SIG-M5 treated with dmso at 0.1 percent for 504 hours (cell line): ENCODE data around the gene KIRREL3.

Experiments
- DNase-seq: peaks from one replicate; lab custom pipeline; 2025; ENCODE audit not compliant: unreplicated experiment; lab: John Stamatoyannopoulos, UW

Gene KIRREL3

DNA sequence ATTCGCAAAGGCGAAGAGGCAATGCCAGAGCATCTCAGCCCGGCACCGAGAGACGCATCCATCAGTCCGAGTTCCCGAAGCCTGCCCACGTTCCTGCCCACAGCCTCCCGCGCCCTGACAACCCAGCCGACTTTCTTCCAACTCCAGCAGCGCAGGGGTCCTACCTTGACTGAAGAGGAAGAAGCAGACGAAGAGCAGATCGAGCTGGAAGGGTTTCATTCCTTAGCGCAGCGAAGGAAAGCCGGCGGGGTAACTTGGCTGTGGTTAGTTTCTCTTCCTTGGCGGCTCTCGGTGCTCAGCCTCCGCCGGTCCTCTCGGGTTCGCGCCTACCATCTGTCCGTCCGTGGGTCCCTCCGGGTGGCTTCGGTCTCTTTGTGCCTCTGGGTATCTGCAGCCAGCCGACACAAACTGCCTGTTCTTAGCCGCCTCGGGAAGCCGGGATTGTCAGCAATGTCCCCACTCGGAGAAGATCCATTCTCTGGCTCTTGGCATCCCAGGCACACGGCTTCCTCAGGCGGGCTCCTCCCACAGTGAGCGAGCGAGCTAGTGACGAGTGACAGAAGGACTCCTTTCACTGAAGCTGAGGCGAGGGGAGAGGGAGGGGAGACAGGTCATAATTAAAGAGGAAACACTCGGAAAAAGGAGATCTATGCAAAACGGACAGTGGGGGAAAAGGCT, at the start of gene KIRREL3:
Gene KIRREL3, minus strand, starts transcription at position 480 of the 678 bp plus-strand sequence.
- DNase-seq: no peak

DNA sequence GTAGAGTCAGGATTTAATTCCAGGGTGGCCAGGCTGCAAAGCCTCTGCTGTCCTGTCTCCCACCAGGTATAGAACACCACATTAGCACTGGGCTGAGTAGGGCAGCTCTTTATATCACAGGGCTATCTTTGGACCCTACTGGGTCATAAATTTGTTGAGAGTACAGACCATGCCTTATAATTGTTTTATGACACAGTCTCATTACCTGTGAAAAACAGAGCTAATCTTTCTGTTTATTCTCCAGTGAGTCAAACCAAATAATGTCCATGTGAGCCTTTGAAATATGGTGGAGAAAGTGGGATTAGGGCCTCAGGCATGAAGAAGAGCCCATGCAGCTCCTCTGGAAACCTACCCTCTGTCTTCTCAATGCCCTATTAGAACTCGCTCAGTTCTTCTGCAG, 49.6 kb upstream of the KIRREL3 start:
- no peak for DNase-seq

DNA sequence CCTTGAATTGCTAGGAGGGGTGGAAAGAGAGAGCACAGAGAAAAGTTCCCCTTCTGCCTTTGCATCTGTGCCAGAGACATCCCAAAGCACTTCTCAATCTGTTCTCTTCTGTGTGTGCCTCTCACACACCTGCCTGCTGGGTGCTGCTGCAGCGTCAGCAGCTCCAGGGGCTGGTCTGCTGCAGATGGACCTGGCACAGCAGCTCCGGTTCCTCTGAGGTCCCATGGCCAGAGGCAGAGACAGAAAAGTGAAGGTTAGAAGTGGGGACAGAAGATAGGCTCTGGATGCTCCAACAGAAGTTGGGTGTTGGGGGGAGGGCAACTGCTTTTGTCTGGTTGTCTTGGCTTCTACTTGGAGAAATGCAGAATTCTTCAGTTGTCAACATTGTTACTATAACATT, 48.9 kb upstream of the KIRREL3 start:
- DNase-seq: no peak

DNA sequence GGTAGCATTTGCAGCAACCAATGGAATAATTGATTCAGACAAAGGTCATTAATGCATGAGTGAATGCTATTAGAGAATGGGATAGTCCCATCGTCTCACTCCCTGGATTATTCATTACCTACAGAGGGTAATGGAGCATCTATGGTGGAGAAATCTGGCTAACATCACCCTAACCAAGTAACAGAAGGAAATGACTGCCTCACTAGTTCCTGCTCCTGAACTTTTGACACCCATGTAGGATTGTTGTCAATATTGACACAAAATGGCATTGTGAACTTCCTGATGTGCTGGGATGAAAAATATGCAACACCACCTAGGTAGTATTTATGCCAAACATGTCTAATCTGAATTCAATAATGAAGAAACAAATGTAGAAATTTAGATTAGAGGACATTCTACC, 44.0 kb upstream of the KIRREL3 start:
- DNase-seq: no peak

DNA sequence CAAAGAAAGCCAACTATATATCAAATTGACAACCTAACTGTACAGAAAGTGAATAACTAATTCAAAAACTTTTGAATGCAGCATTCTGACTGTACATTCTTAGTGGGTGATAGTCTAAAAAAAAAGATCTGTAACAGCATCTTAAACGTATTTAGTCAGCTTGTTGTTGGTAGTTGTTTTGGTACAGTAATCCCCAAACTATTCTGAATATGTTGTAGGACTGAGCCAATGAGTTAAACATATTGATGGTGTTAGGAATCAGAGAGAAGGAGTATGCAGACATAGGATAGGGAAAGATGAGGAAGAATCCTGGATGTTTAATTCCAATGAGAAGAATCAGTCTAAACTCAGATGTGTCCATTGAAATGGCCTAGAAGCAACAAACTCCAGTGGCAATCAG, 41.9 kb upstream of the KIRREL3 start:
- no peak for DNase-seq

DNA sequence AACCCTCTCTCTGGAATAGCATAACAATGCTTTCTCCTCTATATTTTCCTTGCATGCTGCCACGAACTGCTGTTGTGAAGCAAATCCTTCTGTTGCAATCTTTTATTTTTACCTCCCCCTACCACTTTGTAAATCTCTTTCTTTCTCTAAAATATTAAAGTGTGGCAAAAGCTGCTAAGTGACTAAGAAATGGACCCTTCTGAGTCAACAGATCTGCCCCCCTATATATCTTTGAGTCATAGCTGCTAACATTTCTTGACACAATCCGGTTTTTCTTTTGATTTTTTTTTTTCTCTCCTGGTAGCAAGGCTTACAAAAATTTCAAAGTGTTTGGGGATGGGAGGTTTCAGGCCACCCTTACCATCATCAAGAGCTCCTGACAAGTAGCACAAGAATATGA, 39.0 kb upstream of the KIRREL3 start:
- DNase-seq: no peak

DNA sequence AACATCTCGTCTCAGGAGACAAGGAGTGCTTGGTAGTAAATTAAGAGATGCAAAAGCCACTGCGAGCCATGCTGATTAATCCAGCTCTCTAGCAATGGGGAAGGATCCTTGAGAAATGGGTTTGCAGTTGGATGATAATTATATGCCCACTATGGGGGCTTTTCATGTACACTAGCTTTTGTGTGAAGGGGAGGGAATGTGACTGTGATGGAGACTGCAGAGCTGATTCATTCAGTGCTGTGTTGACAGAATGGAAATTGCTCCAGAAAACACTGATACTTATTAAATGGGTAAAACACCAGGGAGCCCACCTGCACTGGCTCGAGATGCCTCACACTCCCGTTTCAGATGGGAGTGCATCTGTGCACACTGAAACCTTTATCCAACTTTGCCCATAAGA, 37.0 kb upstream of the KIRREL3 start:
- DNase-seq: no peak

DNA sequence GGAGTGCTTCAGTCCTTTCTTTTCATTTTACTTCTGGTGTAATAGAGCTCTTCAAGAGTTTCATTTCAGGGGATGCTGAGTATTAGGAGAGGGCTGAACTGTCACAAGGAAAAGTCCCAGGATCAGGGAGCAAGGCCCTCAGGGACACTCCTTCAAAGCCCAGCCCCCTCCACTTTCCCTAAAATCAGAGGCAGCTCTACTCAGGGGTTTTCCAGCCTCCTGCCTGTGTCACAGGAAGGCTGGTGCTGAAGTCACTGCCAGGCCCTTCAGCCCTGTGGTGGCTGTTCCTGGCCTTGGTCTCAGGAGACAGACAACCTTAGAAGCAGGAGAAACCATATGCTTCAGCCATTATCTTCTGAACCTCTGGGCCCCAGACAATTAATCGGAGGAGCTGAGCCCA, 36.4 kb upstream of the KIRREL3 start:
- DNase-seq: no peak

DNA sequence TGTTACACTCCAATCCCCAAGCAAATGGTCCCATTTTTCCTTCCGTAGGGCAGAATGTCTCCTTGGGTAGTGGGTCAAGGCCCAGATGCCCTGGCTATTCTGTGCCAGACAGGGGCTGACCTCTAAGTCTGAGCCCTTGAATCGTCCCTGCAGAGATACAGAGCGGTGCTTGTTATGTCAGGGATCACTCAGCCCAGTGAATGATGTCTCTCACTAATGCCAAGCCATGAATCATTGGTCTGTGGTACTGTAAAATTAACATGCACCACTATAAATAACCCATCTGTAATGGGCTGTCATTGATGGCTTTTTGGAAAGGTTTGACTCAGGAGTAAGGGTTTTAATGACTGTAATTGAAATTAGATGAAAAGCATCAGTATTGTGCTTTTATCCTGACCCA, 35.3 kb upstream of the KIRREL3 start:
- no peak for DNase-seq

DNA sequence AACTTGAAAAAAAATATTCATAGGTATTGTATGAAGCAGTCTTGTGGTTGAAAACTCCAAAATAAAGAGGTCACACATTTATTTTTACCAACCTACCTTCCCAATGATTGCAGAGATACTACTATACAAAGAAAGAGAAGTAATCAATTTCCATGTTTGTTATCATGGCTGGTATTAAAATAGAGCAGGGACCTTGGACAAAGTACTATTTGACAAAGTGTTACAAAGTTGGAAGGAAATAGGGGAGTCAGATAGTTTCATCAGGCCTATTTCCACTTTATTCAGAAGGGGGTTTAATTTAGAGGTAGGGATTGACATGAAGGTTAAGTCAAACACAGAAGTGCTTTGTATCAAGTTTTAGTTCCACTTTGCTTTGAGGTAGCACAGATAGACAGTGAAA, 34.4 kb upstream of the KIRREL3 start:
- DNase-seq: no peak

DNA sequence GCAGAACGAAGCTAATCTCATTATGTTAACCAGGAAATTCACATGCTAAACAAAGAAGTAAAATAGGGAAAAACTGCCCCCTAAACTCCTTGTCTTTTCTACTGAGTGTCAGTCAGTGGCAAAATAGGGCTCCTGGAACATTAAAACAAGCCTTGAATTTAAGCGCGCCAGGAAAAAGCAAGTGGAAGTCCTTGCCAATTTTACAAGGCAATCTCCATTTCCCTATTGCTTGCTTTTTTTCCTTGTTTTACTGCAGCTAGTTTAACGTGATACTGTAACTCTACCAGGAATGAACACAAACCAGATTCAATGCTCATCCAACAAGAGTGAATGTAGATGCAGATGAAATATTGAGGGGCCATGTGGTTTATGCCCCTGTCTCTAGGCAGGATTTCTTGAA, 28.1 kb upstream of the KIRREL3 start:
- no peak for DNase-seq

DNA sequence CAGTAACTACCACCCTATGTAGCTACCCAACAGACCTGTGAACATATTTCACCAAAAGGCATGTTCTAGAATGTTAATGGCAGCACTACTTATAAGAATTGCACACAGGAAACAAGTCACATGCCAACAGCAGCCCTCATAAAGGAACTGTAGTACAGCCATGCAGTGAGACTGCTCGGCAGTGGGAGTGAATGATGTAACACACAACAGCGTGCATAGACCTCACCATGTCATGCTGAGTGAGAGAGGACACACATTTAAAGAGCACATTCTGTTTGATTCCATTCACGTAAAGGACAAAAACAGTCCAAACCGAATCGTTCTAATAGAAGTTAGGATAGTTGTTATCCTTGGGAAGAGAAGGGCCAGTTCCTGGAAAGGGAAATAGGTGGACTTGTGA, 27.2 kb upstream of the KIRREL3 start:
- DNase-seq: no peak

DNA sequence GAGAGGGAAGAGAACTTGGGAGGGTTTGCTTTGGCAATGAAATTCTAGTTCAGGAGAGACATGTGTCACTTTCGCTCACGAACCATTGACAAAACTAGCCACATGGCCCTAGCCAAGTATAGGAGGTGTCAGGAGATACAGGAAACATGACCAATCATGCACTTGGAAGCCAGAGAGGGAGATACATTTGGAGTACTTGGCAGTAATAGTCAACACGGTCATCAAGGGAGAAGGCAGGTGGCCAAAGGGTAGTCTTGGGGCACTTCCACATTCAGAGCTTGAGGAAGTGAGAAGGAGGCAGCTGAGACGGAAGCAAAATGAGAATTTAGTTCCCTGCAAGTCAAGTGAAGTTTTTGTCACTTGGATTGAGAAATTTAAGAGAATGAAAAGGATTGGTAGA, 26.4 kb upstream of the KIRREL3 start:
- DNase-seq: no peak

DNA sequence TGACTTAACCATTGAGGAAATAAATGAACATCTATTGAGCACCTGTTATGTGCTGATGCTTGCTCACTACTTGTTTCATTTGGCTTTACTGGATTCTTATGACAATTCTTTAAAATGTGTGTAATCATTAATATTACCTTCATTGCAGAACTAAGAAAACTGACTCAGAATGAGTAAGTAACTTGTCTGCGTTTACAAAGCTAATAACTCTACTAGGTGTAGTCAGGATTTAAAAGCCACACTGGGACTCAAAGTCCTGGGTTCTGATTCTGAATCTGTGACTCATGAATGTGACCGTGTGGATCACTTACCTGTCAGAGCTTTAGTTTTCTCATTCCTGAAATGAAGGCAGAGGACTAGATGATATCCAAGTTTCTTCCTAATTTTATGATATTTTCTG, 23.4 kb upstream of the KIRREL3 start:
- no peak for DNase-seq

DNA sequence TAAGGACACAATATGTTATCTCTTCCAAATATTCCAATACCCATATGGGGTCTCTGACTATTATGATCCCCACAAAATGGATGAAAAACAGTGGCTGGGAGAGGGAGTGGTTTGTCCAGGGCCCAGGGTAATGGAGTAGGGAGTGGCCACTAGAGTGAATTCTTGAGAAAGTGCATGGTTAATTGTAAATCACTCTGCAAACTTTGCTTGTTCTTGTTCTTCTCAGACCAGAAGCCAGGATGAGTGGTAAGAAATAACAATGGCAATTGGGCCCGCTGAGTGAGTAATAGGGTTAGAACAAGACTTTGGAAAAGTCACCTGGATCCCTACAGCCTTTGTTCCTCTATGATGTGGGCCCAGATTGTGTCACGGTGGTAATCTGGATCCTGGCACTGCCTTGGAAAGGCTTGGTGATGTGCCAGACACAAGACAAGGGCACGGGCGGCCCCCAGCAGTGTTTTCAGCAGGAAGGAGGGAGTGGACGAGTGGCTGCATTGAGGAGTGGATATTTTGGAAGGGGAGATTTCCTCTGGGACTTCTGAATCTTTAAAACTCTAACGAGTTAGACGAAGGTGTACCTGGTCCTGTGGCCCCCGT, 18.2 kb upstream of the KIRREL3 start:
- no peak for DNase-seq

DNA sequence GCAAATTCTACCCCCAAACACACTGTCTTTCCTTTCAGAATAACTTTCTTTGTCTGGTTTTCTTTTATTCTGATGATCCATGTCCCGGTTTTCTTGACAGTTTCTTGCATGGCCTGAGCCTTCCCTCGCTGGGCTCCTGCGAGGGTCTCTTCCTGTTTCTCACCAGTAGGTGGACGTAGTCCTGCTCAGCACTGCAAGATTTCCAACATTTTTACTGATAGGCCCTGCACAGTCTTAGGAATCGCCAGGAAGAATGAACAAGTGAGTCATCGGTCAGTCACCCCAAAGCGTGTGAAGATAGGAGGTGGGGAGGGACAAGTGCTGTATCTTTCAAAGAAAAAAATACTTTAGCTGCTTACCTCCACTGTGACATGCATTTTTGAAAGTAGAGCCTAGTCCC, 16.9 kb upstream of the KIRREL3 start:
- DNase-seq: no peak

DNA sequence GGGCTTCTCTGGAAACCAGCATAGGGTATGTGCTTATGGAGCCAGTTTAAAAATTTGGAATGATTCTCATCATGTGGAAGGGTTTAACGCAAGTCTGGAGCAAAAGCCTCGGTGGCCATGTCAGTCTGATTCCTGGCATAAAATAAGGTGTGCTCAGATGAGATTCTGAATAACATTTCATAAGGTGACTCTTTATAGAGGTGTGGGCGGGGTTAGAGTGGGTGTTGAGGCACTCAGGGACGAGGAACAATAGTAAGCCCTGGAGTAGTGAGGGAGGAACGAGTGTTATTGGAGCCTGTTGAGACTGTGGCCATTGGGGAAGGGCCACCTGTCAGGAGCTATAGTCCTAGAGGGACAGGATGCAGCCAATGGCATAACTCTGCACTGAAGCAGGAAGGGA, 13.0 kb upstream of the KIRREL3 start:
- no peak for DNase-seq

DNA sequence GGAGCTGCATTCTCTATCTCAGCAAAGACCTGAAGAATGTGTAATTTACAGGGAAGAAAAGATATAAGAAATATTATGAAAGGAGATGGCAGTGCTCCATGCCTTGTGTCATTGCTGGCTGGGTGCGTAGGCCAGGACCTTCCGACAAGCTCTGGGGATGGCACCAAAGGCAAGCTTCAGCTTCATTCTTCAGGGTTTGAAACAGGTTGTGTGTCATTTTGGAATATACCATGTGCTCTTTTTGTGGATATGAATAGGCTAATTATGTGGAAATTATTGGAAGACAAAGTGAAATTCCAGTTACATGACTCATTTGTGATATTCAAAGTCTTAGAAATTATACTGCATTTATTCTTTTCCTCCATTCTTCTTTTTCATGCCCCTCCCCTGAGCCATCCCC, 5.7 kb upstream of the KIRREL3 start:
- DNase-seq: no peak

DNA sequence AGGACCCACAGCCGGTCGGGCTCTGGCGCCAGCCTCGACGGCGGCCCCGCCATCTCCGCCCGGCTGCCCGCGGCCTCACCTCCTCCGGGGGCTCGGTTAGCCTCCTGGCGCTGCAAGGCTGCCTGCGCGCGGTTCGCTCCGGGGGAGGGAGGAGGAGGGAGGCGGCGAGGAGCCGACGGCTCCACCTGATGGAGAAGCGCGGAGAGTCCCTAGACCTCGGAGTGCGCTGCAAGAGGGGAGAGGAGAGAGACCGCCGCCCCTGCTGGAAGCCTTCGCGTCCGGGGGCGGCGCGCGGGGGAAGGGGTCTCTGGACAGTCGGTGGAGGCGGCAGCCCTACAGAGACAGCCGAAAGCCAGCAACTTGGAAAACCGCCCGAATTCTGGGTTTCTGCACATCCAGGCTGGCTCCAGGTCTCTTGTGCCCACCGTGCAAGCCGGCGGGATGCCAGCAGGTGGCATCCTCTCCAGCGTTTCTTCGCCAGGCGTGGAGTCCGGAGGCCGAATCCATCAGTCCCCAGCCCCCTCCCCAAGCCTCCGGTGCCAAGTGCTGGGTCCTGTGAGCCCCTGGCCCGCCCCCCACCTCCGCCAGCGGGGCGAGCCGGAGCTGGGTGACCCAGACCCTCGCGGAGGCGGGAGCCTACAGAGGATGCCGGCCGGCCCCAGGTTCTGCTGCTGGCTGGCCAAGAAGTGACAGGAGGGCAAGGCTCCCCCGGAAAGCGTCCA, 2.9 kb upstream of the KIRREL3 start:
- DNase-seq: no peak

DNA sequence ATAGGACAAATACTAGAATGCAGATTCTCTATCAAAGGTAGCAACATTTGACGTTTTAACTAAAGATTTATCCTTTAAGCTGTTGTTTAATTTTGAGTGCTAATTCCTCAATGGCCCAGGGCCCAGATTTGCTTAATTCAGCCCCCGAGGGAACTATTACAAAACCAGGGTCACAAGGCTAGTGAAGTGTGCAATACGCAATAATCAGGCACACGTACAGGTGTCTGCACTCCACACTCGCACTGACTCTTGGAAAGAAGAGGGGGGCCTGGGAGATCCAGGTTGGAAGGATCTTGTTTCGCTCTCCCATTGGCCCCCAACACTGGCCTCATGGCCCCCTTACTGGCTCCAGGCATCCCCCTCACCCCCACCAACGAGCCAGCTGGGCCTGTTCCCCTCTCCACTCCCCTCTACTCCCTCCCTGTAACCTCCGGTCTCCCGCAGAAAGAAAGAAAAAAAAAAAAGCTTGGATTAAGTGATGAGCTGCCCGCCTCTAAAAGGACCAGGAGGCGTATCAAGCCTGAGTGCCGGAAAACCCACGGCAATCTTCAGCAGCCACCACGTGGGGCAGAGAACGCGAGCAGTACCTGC, 2.2 kb upstream of the KIRREL3 start:
- no peak for DNase-seq

DNA sequence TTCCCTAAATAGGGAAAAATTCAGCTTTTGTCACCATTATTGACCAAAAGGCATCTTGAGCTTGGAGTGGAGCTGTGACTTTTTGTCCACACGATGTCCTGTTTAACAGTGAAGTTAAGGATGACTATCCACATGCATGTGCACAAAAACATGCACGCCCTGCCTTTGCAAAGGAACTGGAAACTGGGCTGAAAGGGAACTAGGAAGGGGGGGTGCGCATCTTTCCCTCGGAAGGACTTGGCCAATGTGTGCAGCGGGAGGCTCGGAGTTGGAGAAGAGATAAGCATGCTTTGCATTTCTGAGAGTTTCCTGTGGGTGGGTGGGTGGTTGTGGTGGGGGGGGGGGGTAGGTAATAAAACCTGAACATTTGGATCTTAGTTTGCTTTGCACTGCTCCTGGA, 411 bp upstream of the KIRREL3 start:
- DNase-seq: no peak

DNA sequence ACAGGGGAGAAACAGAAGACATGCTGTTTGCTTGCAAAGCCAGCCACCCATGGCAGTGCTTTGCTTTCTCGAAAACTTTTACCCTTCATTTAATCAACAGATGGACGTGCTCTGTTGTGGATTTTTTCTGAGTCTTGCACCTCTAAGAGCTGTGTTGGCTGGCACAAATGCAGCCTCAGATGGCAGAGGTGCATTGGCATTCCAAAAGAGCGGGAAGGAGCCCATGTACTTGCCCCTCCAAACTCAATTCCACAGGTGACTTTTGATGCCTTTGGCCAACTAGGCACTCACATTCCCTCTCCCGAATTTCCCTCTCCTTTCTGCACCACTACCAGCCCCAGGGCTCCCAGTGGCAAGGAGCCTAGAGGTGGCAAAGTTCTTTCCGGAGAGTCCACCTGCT, 1.2 kb downstream of the KIRREL3 start:
- DNase-seq: no peak
